HG02840 (cell line): Measurements from ENCODE around the gene CAMTA1.

Experiments
- ATAC-seq: cut with Tn5 transposase; IDR thresholded peaks from one replicate; pipeline ENCODE4 v1.9.1; 2021; ENCODE audit warnings: mild to moderate bottlenecking, moderate library complexity, moderate number of reproducible peaks; ENCODE audit not compliant: unreplicated experiment, low FRiP score

Gene CAMTA1

GRCh38 chr1:7655354-7655753 is 870.1 kb downstream of the CAMTA1 start:
- no peak for ATAC-seq

- no peak for ATAC-seq
Observed at GRCh38 chr1:7656557-7657215, 871.4 kb downstream of the CAMTA1 start.

- no peak for ATAC-seq
Observed at GRCh38 chr1:7657287-7658016, 872.2 kb downstream of the CAMTA1 start.

- ATAC-seq = no peak
Observed at GRCh38 chr1:7658099-7658498, 872.8 kb downstream of the CAMTA1 start.

DNA sequence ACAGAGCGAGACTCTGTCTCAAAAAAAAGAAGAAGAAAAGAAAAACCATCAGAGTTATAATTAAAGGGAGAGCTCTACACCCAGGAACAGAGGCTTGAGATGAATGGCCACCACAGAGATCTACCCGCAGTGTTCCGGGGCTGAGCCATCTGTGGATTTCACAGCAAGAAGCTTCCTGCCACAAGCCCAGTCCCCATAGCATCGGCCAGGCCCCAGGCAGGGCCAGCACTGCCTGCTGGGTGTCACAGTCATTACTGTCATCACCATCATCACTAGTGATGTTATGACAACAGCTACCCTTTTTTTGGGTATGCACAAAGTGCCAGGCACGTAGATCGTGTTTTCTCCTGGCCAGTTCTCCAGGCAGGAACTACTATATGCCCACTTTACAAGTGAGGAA is 874.3 kb downstream of the CAMTA1 start:
- ATAC-seq = no peak

- no peak for ATAC-seq
Observed at GRCh38 chr1:7663451-7664146, 878.3 kb downstream of the CAMTA1 start.

DNA sequence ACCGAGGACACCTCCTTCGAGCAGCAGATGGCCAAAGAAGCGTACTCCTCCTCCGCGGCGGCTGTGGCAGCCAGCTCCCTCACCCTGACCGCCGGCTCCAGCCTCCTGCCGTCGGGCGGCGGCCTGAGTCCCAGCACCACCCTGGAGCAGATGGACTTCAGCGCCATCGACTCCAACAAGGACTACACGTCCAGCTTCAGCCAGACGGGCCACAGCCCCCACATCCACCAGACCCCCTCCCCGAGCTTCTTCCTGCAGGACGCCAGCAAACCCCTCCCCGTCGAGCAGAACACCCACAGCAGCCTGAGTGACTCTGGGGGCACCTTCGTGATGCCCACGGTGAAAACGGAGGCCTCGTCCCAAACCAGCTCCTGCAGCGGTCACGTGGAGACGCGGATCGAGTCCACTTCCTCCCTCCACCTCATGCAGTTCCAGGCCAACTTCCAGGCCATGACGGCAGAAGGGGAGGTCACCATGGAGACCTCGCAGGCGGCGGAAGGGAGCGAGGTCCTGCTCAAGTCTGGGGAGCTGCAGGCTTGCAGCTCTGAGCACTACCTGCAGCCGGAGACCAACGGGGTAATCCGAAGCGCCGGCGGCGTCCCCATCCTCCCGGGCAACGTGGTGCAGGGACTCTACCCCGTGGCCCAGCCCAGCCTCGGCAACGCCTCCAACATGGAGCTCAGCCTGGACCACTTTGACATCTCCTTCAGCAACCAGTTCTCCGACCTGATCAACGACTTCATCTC is 879.1 kb downstream of the CAMTA1 start:
- no peak for ATAC-seq

DNA sequence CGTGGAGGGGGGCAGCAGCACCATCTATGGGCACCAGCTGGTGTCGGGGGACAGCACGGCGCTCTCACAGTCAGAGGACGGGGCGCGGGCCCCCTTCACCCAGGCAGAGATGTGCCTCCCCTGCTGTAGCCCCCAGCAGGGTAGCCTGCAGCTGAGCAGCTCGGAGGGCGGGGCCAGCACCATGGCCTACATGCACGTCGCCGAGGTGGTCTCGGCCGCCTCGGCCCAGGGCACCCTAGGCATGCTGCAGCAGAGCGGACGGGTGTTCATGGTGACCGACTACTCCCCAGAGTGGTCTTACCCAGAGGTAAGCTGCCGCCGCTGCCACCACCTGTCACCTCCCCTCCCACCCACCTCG is 879.6 kb downstream of the CAMTA1 start:
- ATAC-seq = no peak

DNA sequence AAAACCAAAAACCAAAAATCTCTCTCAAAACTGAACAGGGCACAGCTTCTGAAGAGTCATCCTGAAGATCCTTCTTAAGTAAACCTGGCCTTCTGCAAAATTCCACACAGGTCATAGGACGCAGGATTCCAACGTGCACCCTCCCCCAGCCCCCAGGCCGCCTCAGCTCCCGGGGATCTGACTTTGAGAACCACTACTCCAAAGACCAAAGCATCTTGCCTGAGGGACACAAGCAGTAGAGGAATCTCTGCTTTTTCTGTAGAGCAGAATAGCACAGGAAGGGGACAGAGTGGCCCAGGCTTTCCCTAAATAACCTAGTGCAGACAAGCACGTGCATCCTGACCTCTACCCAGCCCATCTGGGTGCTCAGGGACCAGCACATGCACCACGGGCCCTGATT is 881.0 kb downstream of the CAMTA1 start:
- no peak for ATAC-seq

GRCh38 chr1:7667159-7667558 is 881.9 kb downstream of the CAMTA1 start:
- ATAC-seq = no peak

GRCh38 chr1:7667625-7668218 is 882.5 kb downstream of the CAMTA1 start:
- no peak for ATAC-seq

- no peak for ATAC-seq
Observed at GRCh38 chr1:7669559-7670311, 884.5 kb downstream of the CAMTA1 start.

GRCh38 chr1:7670334-7671145 is 885.3 kb downstream of the CAMTA1 start:
- ATAC-seq = no peak

GRCh38 chr1:7671146-7671465 is 885.9 kb downstream of the CAMTA1 start:
- ATAC-seq = no peak

DNA sequence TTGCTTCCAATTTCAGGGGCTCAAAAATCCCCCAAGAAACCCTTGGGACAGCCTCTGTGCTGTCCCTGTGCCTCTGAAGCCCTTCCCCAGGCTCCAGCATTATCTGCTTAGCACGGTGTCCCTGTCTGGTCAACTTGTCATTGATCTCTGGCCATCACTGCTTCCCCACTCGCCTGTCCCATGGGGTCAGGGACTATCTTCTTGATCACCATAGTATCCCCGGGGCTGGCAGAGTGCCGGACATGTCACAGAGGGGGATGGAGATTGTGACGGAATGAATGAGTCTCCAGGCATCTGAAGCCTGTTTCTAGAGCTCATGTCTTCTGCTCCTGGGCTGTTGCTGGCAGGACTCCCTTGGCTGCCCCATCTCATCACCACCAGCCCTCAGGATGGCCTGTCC is 886.4 kb downstream of the CAMTA1 start:
- no peak for ATAC-seq

DNA sequence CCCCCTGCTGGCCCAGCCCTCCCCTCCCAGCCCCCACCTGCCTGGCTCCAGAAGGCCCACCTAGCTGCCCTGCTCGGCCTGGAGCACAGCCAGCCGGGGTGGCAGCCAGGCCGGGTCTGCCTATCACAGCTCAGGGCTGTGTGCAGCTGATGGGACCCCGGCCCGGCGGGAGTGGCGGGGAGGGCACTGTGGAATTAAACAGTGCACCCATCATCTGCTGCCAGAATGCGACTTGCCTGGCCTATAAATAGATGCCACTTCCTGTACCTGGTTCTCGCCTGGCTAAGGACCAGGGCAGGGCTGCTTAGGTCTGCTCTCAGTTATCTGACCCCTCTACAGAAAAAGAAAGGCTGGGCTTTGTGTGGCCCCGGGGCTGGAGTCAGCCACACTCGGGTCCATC is 887.6 kb downstream of the CAMTA1 start:
- no peak for ATAC-seq

GRCh38 chr1:7674972-7675371 is 889.7 kb downstream of the CAMTA1 start:
- ATAC-seq = no peak

DNA sequence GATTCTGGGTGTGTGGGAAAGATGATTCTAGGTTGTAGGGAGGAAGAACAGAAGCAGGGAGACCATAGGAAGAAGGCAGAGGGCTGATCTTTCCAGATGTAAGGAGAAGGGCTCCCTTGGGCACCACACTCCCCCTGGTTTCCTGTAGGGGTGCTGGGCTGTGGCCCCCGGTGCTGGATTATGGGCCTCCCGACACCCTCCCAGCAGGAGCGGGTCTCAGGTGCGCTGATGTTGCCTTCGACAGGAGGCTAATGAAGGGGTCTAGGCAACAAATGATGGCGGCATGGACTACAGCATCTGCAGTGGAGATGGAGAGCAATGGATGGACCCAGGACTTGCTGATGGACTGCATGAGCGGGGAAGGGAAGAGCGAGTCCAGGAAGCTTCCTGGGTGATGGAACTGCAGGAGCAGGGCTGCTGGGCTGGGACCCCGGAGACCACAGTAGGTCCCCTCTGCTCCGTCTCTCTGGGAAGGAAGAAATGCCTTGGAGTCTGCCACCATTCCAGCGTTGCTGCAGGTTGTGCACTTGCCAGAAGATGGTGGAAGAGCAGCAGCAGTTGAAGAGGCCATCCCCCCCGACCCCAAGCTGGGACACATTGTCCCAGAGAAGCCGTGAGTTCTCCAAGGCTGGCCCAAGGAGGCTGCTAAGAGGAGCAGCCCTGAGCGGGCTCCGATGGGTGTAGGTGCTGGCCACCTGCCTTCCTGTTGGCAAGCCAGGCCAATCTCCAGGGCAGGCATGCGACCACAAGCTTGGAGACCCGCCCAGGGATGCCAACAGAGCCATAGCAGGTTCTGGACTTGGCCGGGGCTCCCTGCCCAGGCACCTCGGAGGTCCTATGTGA is 890.4 kb downstream of the CAMTA1 start:
- no peak for ATAC-seq
